ENCODE data around the gene RARB. TPM values are rescaled to one million over a fixed set of nuclear protein-coding genes. Genes with fewer than 3 reads are reported as not detected.

Gene RARB
- total and polyA plus RNA-seq, 9 of the 15 experiments (the other 6 are each of a cell fraction or from before 2014, with no cell fraction given): 0.15 to 1.3 (median 0.27) TPM

- intact Hi-C loops (cut with micrococcal nuclease): no loop called here
- ChIA-PET POLR2A (interaction anchor here (0.9 to 1.9 kb wide), 3 partner anchors 8 to 38 kb away, joined by 3 to 8 read pairs (median 3); no protein-coding TSS in a partner anchor), CTCF (ENCODE audit: low intra/inter-chr PET ratio) (no interaction called here)
- ATAC-seq: peak; percentile 58; the same call in 1 of the 3 replicates
- H2AFZ ChIP-seq (ENCODE audit: low read depth, low read length): no peak overlapping the region
- FAIRE-seq: peak; percentile 74
- WGBS (ENCODE audit: insufficient coverage, low coverage, missing lambda C conversion rate): 0% methylated on average over 5 of the region's 5 CpGs
- BruUV-seq (replicated peaks): no TSS peak
- no peak overlapping the region for H3K4me2 ChIP-seq (ENCODE audit: insufficient read depth, low read length)
- no peaks in the 10 kb centered on the region for H3K9me1 ChIP-seq (ENCODE audit: control insufficient read depth, insufficient read depth, low read length)
- H3K36me3 ChIP-seq (ENCODE audit: control insufficient read depth, insufficient read depth, low read length): no peaks in the 10 kb centered on the region
- TF ChIP-seq USF1 (CRISPR knock-in tag; IDR thresholded peaks at IDR 0.05) (peak; percentile 64), ESRRA (IDR thresholded peaks at IDR 0.05; ENCODE audit: borderline replicate concordance, low read depth) (no peak), ZNF23 (CRISPR knock-in tag; IDR thresholded peaks at IDR 0.05) (no peak), NR1H2 (CRISPR knock-in tag; IDR thresholded peaks at IDR 0.05) (no peak), MCM5 (IDR thresholded peaks at IDR 0.05; ENCODE audit: low read depth) (no peak), USF2 (CRISPR knock-in tag; IDR thresholded peaks at IDR 0.05) (peak; percentile 88), CBFB (CRISPR knock-in tag; IDR thresholded peaks at IDR 0.05) (no peak), ZNF431 (CRISPR knock-in tag; IDR thresholded peaks at IDR 0.05) (no peak), CBFA2T2 (conservative IDR thresholded peaks at IDR 0.05) (peak; percentile 29; the same call in 1 of the 2 replicates), TFE3 (CRISPR knock-in tag; IDR thresholded peaks at IDR 0.05) (peak; percentile 63), RAD51 (IDR thresholded peaks at IDR 0.05; ENCODE audit: borderline replicate concordance, low read depth) (peak; percentile 76)
- no peak overlapping the region for H3K9ac ChIP-seq (ENCODE audit: insufficient read depth in 1 of 2, low read depth in 2 of 2, low read length in 2 of 2)
- H4K20me1 ChIP-seq (replicated peaks; ENCODE audit: control insufficient read depth, insufficient read depth, low read length): no peaks in the 10 kb centered on the region
- H3K27me3 ChIP-seq (ENCODE audit: control insufficient read depth in 2 of 2, insufficient read depth in 2 of 2, low read length in 2 of 2): no peaks in the 10 kb centered on the region
- H3K79me2 ChIP-seq (ENCODE audit: control insufficient read depth, insufficient read depth, low read length): no peaks in the 10 kb centered on the region
- no peak overlapping the region for H3K27ac ChIP-seq (ENCODE audit: extremely low read depth, low read depth, low read length)
- peak; percentile 14 to 52 (median 30) for DNase-seq (ENCODE audit: extremely low read depth in 1 of 4, low spot score in 3 of 4)
- in situ Hi-C loops (cut with MboI): no loop called here
- H3K4me1 ChIP-seq (replicated peaks in 1 of 2; ENCODE audit: control insufficient read depth in 2 of 2, insufficient read depth in 2 of 2, low read length in 2 of 2): no peaks in the 10 kb centered on the region
- H3K9me3 ChIP-seq (replicated peaks; ENCODE audit: control insufficient read depth, insufficient read depth, low read depth, low read length): no peaks in the 10 kb centered on the region
- no peak overlapping the region for H3K4me3 ChIP-seq
These were observed 44.1 kb downstream of the RARB start for GRCh38 chr3:25472153-25472552.

Measured in K562 (cell line).